RWPE1 (cell line): Measurements from ENCODE around the gene YPEL5.

Experiments used
- CTCF ChIA-PET: fragments of 350-600 bp; sonication (Branson Sonifier 250); formaldehyde crosslinking; extraction: SDS; loops from one replicate; lab custom pipeline; 2021; lab: Yijun Ruan, JAX
- POLR2A ChIA-PET: fragments of 400-600 bp; formaldehyde crosslinking; extraction: SDS; loops from one replicate; lab custom pipeline; 2020; ENCODE audit warnings: antibody characterized with exemption; ENCODE audit not compliant: low non-redundant PET; lab: Yijun Ruan, JAX
- DNase-seq: peaks from one replicate; pipeline ENCODE4 v3.0.0; 2012; ENCODE audit warnings: low spot score
- H3K27ac ChIP-seq: fragments of 450-650 bp; 2 replicates; pipeline ENCODE4 v1.5.1; 2017
- TF ChIP-seq, protein P1 (sequence below): fragments of 450-650 bp; conservative IDR thresholded peaks from 2 replicates; pipeline ENCODE4 v1.5.1; 2017; ENCODE audit warnings: low read depth, mild to moderate bottlenecking

The YPEL5 gene

DNA sequence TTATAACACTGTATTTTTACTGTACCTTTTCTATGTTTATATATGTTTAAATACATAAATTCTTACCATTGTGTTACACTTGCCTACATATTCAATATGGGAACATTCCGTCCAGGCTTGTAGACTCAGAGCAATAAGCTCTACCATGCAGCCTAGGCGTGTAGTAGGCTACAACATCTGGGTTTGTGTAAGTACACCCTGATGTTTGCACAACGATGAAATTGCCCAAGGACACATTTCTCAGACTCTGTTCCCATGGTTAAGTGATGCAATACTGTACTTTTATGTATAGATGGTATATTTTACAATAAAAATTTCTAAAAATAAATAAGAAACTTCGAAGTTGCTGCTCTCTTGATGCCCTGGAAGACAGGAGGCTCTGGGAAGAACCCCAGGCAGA lies 38.4 kb downstream of the YPEL5 start:
- TF ChIP-seq, protein P1, sequence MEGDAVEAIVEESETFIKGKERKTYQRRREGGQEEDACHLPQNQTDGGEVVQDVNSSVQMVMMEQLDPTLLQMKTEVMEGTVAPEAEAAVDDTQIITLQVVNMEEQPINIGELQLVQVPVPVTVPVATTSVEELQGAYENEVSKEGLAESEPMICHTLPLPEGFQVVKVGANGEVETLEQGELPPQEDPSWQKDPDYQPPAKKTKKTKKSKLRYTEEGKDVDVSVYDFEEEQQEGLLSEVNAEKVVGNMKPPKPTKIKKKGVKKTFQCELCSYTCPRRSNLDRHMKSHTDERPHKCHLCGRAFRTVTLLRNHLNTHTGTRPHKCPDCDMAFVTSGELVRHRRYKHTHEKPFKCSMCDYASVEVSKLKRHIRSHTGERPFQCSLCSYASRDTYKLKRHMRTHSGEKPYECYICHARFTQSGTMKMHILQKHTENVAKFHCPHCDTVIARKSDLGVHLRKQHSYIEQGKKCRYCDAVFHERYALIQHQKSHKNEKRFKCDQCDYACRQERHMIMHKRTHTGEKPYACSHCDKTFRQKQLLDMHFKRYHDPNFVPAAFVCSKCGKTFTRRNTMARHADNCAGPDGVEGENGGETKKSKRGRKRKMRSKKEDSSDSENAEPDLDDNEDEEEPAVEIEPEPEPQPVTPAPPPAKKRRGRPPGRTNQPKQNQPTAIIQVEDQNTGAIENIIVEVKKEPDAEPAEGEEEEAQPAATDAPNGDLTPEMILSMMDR, result no peak
- ChIA-PET POLR2A (no interaction called here), CTCF (interaction anchor here (0.6 to 0.7 kb wide), 2 partner anchors 33 to 54 kb away, joined by 3 to 4 read pairs; no protein-coding TSS in a partner anchor)
- DNase-seq, result no peak
- peak overlapping the region; percentile 84 for H3K27ac ChIP-seq

- TF ChIP-seq, protein P1, result no peak
- CTCF ChIA-PET, result interaction anchor here (0.5 kb wide), 1 partner anchor 316 kb away, joined by 3 read pairs; no protein-coding TSS in a partner anchor
- POLR2A ChIA-PET, result no interaction called here
- no peak for DNase-seq
- H3K27ac ChIP-seq, result no peak overlapping the region
Measured at GRCh38 chr2:30188292-30188691, 41.5 kb downstream of the YPEL5 start.

DNA sequence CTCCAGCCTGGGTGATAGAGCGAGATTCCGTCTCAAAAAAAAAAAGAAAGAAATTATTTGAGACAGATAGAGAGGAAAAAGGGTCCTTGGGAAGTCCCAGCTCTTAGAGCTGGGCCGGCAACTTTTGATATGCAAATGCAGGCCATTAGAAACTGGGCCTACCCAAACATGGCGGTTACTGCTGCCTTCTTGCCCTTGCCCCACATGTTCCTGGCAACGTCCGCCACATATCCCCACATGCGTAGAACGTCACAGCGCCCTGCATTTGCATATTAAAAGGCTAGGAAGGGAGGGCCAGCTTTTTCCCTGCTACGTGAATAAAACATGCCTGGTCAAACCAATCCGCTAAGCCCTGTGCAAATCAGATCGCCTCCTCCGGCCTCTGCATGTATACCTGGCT lies 43.8 kb downstream of the YPEL5 start:
- CTCF ChIA-PET, result interaction anchor here (0.8 kb wide), 1 partner anchor 17 kb away, joined by 4 read pairs; no protein-coding TSS in a partner anchor
- no peak for DNase-seq

DNA sequence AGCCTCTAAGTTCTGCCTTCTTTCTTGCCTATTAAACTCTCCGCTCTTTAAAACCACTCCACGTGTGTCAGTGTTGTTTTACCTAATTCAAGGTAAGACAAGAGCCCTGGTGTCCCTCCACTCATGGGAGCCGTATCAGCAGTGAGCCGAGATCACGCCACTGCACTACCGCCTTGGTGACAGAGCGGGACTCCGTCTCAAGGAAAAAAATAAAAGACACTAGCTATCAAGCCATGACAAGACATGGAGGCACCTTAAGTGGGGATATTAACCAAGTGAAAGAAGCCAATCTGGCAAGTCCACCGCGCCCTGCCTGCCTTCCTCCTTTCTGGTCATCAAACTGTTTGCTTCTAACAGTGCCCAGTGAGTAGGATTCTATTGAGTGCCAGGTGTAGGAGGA lies 44.3 kb downstream of the YPEL5 start:
- CTCF ChIA-PET, result interaction anchor here (0.8 kb wide), 1 partner anchor 17 kb away, joined by 4 read pairs; no protein-coding TSS in a partner anchor
- POLR2A ChIA-PET, result no interaction called here
- no peak overlapping the region for H3K27ac ChIP-seq
- no peak for DNase-seq
- TF ChIP-seq, protein P1, result no peak

More for the DNA sequence above, 43.8 kb downstream of the YPEL5 start:
- TF ChIP-seq, protein P1, result no peak
- H3K27ac ChIP-seq, result no peak overlapping the region
- POLR2A ChIA-PET, result no interaction called here

GRCh38 chr2:30191819-30192271 lies 45.0 kb downstream of the YPEL5 start:
- ChIA-PET CTCF (no interaction called here), POLR2A (no interaction called here)
- no peak for DNase-seq
- no peak overlapping the region for H3K27ac ChIP-seq
- TF ChIP-seq, protein P1, result no peak

DNA sequence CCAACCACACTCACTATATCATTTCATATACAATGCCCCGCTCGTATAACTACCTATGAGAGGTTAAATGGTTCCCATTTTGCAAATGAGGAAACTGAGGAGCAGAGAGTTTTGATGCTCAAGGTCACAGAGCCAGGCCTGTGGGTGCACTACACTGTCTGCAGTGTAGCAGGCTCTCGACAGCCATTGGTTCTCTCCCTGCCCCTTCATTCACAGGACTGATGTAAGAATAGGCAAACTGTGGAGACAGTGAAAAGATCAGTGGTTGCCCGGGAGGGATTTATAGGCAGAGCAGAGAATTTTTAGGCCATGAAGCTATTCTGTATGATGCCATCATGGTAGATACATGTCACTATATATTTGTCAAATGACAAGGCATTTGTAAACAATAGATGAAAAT lies 45.5 kb downstream of the YPEL5 start:
- TF ChIP-seq, protein P1, result no peak
- H3K27ac ChIP-seq, result no peak overlapping the region
- no peak for DNase-seq
- CTCF ChIA-PET, result interaction anchor here (1.0 kb wide), 1 partner anchor 27 kb away, joined by 4 read pairs; no protein-coding TSS in a partner anchor
- POLR2A ChIA-PET, result no interaction called here
